AG09309 (cell line): Measurements from ENCODE around the gene SPIRE1.

Source experiments
- DNase-seq: peaks from one replicate; pipeline ENCODE4 v3.0.0-alpha.2; 2010; ENCODE audit warnings: low read depth
- H3K4me3 ChIP-seq: 2 replicates; pipeline ENCODE4 v1.5.1; 2011; ENCODE audit warnings: mild to moderate bottlenecking, low read depth, low read length, moderate library complexity; ENCODE audit not compliant: control insufficient read depth
- TF ChIP-seq, protein P1 (sequence below): IDR thresholded peaks from 2 replicates; pipeline ENCODE4 v1.5.1; 2011; ENCODE audit warnings: mild to moderate bottlenecking, low read depth, low read length, inconsistent platforms; ENCODE audit not compliant: insufficient read depth, control insufficient read depth; ENCODE audit errors: missing control alignments

SPIRE1 gene

DNA sequence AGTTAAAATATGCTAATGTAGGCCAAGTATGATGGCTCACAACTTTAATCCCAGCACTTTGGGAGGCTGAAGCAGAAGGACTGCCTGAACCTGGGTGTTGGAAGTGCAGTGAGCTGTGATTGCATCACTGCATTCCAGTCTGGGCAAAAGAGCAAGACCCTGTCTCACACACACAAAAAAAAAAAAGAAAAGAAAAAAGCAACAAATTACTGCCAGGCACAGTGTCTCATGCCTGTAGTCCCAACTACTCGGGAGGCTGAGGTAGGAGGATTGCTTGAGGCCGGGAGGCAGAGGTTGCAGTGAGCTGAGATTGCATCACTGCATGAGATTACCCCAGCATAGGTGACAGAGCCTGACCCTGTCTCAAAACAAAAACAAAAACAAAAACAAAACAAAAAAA, 139.6 kb downstream of the SPIRE1 start:
- peak; percentile 17 for DNase-seq
- TF ChIP-seq, protein P1, sequence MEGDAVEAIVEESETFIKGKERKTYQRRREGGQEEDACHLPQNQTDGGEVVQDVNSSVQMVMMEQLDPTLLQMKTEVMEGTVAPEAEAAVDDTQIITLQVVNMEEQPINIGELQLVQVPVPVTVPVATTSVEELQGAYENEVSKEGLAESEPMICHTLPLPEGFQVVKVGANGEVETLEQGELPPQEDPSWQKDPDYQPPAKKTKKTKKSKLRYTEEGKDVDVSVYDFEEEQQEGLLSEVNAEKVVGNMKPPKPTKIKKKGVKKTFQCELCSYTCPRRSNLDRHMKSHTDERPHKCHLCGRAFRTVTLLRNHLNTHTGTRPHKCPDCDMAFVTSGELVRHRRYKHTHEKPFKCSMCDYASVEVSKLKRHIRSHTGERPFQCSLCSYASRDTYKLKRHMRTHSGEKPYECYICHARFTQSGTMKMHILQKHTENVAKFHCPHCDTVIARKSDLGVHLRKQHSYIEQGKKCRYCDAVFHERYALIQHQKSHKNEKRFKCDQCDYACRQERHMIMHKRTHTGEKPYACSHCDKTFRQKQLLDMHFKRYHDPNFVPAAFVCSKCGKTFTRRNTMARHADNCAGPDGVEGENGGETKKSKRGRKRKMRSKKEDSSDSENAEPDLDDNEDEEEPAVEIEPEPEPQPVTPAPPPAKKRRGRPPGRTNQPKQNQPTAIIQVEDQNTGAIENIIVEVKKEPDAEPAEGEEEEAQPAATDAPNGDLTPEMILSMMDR = no peak
- no peak overlapping the region for H3K4me3 ChIP-seq

DNA sequence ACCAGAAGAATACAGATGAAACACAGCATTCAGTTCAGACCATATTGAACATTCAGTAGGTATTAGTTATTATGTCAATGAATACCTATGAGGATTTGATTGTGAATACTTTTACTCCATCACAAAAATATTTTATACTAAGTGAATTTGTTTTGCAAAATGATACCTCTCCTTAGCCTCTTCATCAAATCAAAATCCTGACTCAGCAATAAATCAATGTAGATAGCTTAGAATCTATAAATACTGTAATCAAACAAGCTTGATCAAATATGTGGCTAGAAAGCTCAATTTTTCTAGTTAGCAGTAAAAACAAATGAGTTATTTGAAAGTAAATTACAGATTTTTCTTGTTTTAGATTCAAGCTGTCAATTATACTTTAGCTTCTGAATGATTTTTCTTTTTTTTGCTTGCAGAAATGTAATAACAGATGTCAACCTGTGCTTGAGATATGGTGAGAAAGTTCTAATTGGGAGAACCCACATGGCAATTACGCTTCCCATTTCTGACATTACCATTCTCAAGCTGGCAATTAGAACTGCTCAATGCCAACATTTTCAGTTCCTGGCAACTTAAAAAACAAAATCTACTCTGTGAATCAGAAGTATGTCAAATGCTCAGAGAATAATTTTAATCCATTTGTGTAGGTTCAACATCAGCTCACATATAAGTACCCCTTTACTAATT, 140.6 kb downstream of the SPIRE1 start:
- TF ChIP-seq, protein P1 = no peak
- DNase-seq = no peak
- no peak overlapping the region for H3K4me3 ChIP-seq

DNA sequence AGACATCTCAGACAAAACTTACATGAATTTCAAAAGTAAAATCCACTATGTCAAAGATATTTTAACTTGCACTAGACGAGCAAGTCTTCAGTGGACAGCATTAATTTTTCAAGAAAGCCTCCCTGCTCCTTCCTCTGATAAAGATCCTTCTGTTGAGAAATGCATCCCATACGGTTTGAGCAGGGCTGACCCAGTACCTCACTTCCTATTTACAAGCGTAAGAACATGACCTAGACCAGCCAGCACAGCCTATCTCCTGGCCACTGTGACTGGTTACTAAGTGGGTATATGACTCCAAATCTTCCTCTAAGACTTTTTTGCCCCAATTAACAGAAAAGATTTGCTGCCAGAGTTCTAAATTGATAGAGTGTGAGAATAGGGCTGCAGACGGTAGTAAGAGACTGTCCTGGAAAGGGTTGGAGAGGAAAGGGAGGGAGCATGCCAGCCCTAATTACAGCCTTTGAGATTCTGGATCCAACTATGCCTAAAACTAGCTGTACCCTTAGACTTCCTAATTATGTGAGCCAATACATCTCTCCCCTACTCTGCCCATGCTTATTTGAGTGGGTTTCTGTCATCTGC, 141.8 kb downstream of the SPIRE1 start:
- H3K4me3 ChIP-seq = no peak overlapping the region
- DNase-seq = no peak
- TF ChIP-seq, protein P1 = no peak

DNA sequence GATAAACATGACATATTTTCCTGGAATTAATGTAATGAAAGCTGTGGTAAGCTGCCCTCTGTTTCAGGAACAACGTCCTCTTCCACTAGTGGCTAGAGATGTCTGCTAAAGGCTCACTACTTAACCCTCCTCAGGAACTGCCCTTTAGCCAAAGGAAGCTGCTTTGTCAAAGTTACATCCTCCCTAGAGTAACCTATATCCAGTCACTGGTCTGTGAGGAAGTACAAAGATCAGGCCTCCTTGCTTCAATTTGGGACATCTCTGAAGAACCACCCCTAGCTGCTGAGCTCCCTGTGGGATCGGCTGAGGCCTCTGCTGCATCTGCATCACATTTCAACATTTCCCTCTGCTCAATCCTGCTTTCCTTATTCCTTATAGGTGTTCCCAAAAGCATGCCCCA, 142.4 kb downstream of the SPIRE1 start:
- H3K4me3 ChIP-seq = no peak overlapping the region
- no peak for DNase-seq
- TF ChIP-seq, protein P1 = no peak

DNA sequence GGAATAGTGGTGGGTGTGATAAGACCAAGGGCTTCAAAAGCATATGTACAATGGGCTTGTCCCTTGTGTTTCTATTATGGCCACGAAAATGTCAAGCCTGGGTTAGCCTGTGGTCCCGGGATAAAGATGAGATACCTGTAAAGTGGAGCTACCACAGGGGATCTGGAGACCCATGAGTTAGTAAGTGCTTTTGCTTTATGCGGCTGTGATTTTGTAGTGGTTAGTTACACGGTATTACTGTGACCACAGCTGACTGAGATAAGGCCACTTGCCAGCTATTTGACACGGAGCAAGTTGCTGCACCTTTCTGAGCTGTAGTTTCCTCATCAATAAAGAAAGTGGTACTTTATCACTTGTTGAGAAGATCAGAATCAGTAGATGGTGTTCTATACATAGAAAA, 150.9 kb downstream of the SPIRE1 start:
- no peak for DNase-seq
- no peak overlapping the region for H3K4me3 ChIP-seq
- TF ChIP-seq, protein P1 = no peak

DNA sequence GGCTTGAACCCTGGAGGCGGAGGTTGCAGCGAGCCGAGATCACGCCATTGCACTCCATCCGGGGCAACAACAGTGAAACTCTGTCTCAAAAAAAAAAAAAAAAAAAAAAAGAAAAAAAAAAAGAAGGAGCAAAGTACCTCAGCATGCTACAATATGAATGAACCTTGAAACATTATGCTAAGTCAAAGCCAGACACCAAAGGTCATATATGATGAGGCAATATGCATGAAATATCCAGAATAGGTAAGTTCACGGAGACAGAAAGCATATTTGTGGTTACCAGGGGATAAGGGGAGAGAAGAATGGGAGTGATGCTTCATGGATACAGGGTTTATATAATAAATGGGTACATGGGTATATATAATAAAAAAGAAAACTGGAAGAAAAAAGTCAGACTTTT, 156.9 kb downstream of the SPIRE1 start:
- no peak for DNase-seq
- no peak overlapping the region for H3K4me3 ChIP-seq
- TF ChIP-seq, protein P1 = no peak
